ENCODE data around the gene ANKS1B. TPM values are rescaled to one million over a fixed set of nuclear protein-coding genes. Genes with fewer than 3 reads are reported as not detected.

The ANKS1B gene
- total and polyA plus RNA-seq, 9 donors: 1.4 to 5.6 (median 2.7) TPM

- H3K27me3 ChIP-seq (ENCODE audit: control insufficient read depth, insufficient read depth, low read length): no peaks in the 10 kb centered on the region
- H3K27ac ChIP-seq (ENCODE audit: low read length): no peak overlapping the region
- H3K9me3 ChIP-seq (replicated peaks; ENCODE audit: control insufficient read depth, low read depth, low read length): peaks cover 2% of the 10 kb centered on the region
- H3K4me3 ChIP-seq (ENCODE audit: low read length): no peak overlapping the region
- H3K36me3 ChIP-seq (ENCODE audit: control insufficient read depth, insufficient read depth, low read length): peaks cover 15% of the 10 kb centered on the region
- peaks cover 2% of the 10 kb centered on the region for H3K4me1 ChIP-seq (ENCODE audit: control insufficient read depth, insufficient read depth, low read length)
- no peak for DNase-seq
- 91% methylated on average over 8 of the region's 10 CpGs for WGBS (ENCODE audit: insufficient coverage)
These were observed 1248.1 kb downstream of the ANKS1B start for GRCh38 chr12:98736352-98737321.

GRCh38 chr12:98735821-98736220 lies 1248.9 kb downstream of the ANKS1B start:
- no peaks in the 10 kb centered on the region for H3K4me1 ChIP-seq (ENCODE audit: control insufficient read depth, insufficient read depth, low read length)
- H3K9me3 ChIP-seq (replicated peaks; ENCODE audit: control insufficient read depth, low read depth, low read length): peaks cover 2% of the 10 kb centered on the region
- 86% methylated on average over 6 of the region's 6 CpGs for WGBS (ENCODE audit: insufficient coverage)
- no peak for DNase-seq
- H3K27me3 ChIP-seq (ENCODE audit: control insufficient read depth, insufficient read depth, low read length): no peaks in the 10 kb centered on the region
- H3K36me3 ChIP-seq (ENCODE audit: control insufficient read depth, insufficient read depth, low read length): peaks cover 15% of the 10 kb centered on the region
- H3K27ac ChIP-seq (ENCODE audit: low read length): no peak overlapping the region
- H3K4me3 ChIP-seq (ENCODE audit: low read length): no peak overlapping the region

- DNase-seq: no peak
- H3K27me3 ChIP-seq (ENCODE audit: control insufficient read depth, insufficient read depth, low read length): no peaks in the 10 kb centered on the region
- H3K27ac ChIP-seq (ENCODE audit: low read length): no peak overlapping the region
- H3K9me3 ChIP-seq (replicated peaks; ENCODE audit: control insufficient read depth, low read depth, low read length): no peaks in the 10 kb centered on the region
- H3K36me3 ChIP-seq (ENCODE audit: control insufficient read depth, insufficient read depth, low read length): peaks cover 21% of the 10 kb centered on the region
- H3K4me3 ChIP-seq (ENCODE audit: low read length): no peak overlapping the region
- H3K4me1 ChIP-seq (ENCODE audit: control insufficient read depth, insufficient read depth, low read length): no peaks in the 10 kb centered on the region
These were observed 1250.9 kb downstream of the ANKS1B start for GRCh38 chr12:98733667-98734350.

- no peak for DNase-seq
- Histone ChIP-seq H3K36me3 (ENCODE audit: control insufficient read depth, insufficient read depth, low read length) (peaks cover 30% of the 10 kb centered on the region), H3K4me3 (ENCODE audit: low read length) (no peak overlapping the region), H3K9me3 (replicated peaks; ENCODE audit: control insufficient read depth, low read depth, low read length) (no peaks in the 10 kb centered on the region), H3K4me1 (ENCODE audit: control insufficient read depth, insufficient read depth, low read length) (no peaks in the 10 kb centered on the region), H3K27me3 (ENCODE audit: control insufficient read depth, insufficient read depth, low read length) (no peaks in the 10 kb centered on the region), H3K27ac (ENCODE audit: low read length) (no peak overlapping the region)
These were observed 1254.3 kb downstream of the ANKS1B start for GRCh38 chr12:98730412-98730811.

- WGBS (ENCODE audit: insufficient coverage): 80% methylated on average over 1 of the region's 5 CpGs
- Histone ChIP-seq H3K4me1 (ENCODE audit: control insufficient read depth, insufficient read depth, low read length) (no peaks in the 10 kb centered on the region), H3K36me3 (ENCODE audit: control insufficient read depth, insufficient read depth, low read length) (peaks cover 44% of the 10 kb centered on the region), H3K4me3 (ENCODE audit: low read length) (no peak overlapping the region), H3K27ac (ENCODE audit: low read length) (no peak overlapping the region), H3K9me3 (replicated peaks; ENCODE audit: control insufficient read depth, low read depth, low read length) (no peaks in the 10 kb centered on the region), H3K27me3 (ENCODE audit: control insufficient read depth, insufficient read depth, low read length) (no peaks in the 10 kb centered on the region)
- no peak for DNase-seq
These were observed 1257.5 kb downstream of the ANKS1B start for GRCh38 chr12:98727196-98727595.

- peak; percentile 65 for DNase-seq
- H3K27ac ChIP-seq (ENCODE audit: low read length): no peak overlapping the region
- 28% methylated on average over 3 of the region's 5 CpGs for WGBS (ENCODE audit: insufficient coverage)
- no peaks in the 10 kb centered on the region for H3K27me3 ChIP-seq (ENCODE audit: control insufficient read depth, insufficient read depth, low read length)
- H3K9me3 ChIP-seq (replicated peaks; ENCODE audit: control insufficient read depth, low read depth, low read length): no peaks in the 10 kb centered on the region
- no peak overlapping the region for H3K4me3 ChIP-seq (ENCODE audit: low read length)
- no peaks in the 10 kb centered on the region for H3K4me1 ChIP-seq (ENCODE audit: control insufficient read depth, insufficient read depth, low read length)
- H3K36me3 ChIP-seq (ENCODE audit: control insufficient read depth, insufficient read depth, low read length): peaks cover 45% of the 10 kb centered on the region
These were observed 1259.1 kb downstream of the ANKS1B start for GRCh38 chr12:98725476-98726247.

- WGBS (ENCODE audit: insufficient coverage): 80% methylated on average over 1 of the region's 5 CpGs
- H3K36me3 ChIP-seq (ENCODE audit: control insufficient read depth, insufficient read depth, low read length): peaks cover 45% of the 10 kb centered on the region
- no peak overlapping the region for H3K4me3 ChIP-seq (ENCODE audit: low read length)
- H3K9me3 ChIP-seq (replicated peaks; ENCODE audit: control insufficient read depth, low read depth, low read length): no peaks in the 10 kb centered on the region
- DNase-seq: no peak
- no peaks in the 10 kb centered on the region for H3K4me1 ChIP-seq (ENCODE audit: control insufficient read depth, insufficient read depth, low read length)
- no peak overlapping the region for H3K27ac ChIP-seq (ENCODE audit: low read length)
- no peaks in the 10 kb centered on the region for H3K27me3 ChIP-seq (ENCODE audit: control insufficient read depth, insufficient read depth, low read length)
These were observed 1260.2 kb downstream of the ANKS1B start for GRCh38 chr12:98724384-98725155.

GRCh38 chr12:98721204-98721702 lies 1263.5 kb downstream of the ANKS1B start:
- no CpG with 5 or more reads among the region's 2 CpGs for whole genome bisulfite sequencing (ENCODE audit: insufficient coverage)
- H3K27ac ChIP-seq (ENCODE audit: low read length): no peak overlapping the region

More at GRCh38 chr12:98721204-98721702, 1263.5 kb downstream of the ANKS1B start:
- no peaks in the 10 kb centered on the region for H3K27me3 ChIP-seq (ENCODE audit: control insufficient read depth, insufficient read depth, low read length)
- H3K4me3 ChIP-seq (ENCODE audit: low read length): no peak overlapping the region
- H3K9me3 ChIP-seq (replicated peaks; ENCODE audit: control insufficient read depth, low read depth, low read length): no peaks in the 10 kb centered on the region
- no peaks in the 10 kb centered on the region for H3K4me1 ChIP-seq (ENCODE audit: control insufficient read depth, insufficient read depth, low read length)
- H3K36me3 ChIP-seq (ENCODE audit: control insufficient read depth, insufficient read depth, low read length): peaks cover 40% of the 10 kb centered on the region
- no peak for DNase-seq

All from muscle of leg (tissue), 11 donors.